GM23338 (cell line): Measurements from ENCODE around the gene RBM28. TPM values are rescaled to one million over a fixed set of nuclear protein-coding genes. Genes with fewer than 3 reads are reported as not detected.

Experiments used
- ATAC-seq: fragments of 200-7000 bp; cut with Tn5 transposase; 3 replicates; pipeline ENCODE4 v1.9.1; 2020
- DNase-seq: peaks from one replicate; pipeline ENCODE4 v3.0.0-alpha.2; 2015; ENCODE audit warnings: low spot score
- H2AFZ ChIP-seq: fragments of 200-600 bp; sonication (generic); 2 replicates; pipeline ENCODE4 v1.8.0; 2016; ENCODE audit warnings: antibody characterized with exemption, mild to moderate bottlenecking, moderate library complexity
- H3F3A ChIP-seq: fragments of 200-600 bp; sonication (generic); replicated peaks from 2 replicates; pipeline ENCODE4 v1.8.0; 2017; ENCODE audit warnings: antibody characterized with exemption, mixed run types, low read depth
- H3K27ac ChIP-seq: fragments of 200-600 bp; sonication (generic); 2 replicates; pipeline ENCODE4 v1.6.1; 2016; ENCODE audit warnings: low read depth
- H3K27me3 ChIP-seq: fragments of 200-600 bp; sonication (generic); 2 replicates; pipeline ENCODE4 v1.8.0; 2016; ENCODE audit warnings: mild to moderate bottlenecking, mixed run types, moderate library complexity; ENCODE audit not compliant: insufficient read depth
- H3K36me3 ChIP-seq: fragments of 200-600 bp; sonication (generic); 2 replicates; pipeline ENCODE4 v1.8.0; 2016; ENCODE audit warnings: mild to moderate bottlenecking; ENCODE audit not compliant: insufficient read depth
- H3K4me1 ChIP-seq: fragments of 200-600 bp; sonication (generic); 2 replicates; pipeline ENCODE4 v1.8.0; 2016; ENCODE audit warnings: mild to moderate bottlenecking, moderate library complexity; ENCODE audit not compliant: insufficient read depth
- H3K4me2 ChIP-seq: fragments of 200-600 bp; sonication (generic); 2 replicates; pipeline ENCODE4 v1.7.1; 2017; ENCODE audit warnings: mixed run types
- H3K4me3 ChIP-seq: fragments of 200-600 bp; sonication (generic); 2 replicates; pipeline ENCODE4 v1.6.1; 2016; ENCODE audit warnings: mixed run types
- H3K79me2 ChIP-seq: fragments of 200-600 bp; sonication (generic); replicated peaks from 2 replicates; pipeline ENCODE4 v1.8.0; 2017; ENCODE audit warnings: mild to moderate bottlenecking; ENCODE audit not compliant: insufficient read depth
- H3K9me2 ChIP-seq: fragments of 200-600 bp; sonication (generic); 2 replicates; pipeline ENCODE4 v1.8.0; 2017; ENCODE audit not compliant: insufficient read depth
- H4K20me1 ChIP-seq: fragments of 200-600 bp; sonication (generic); replicated peaks from 2 replicates; pipeline ENCODE4 v1.8.0; 2017; ENCODE audit warnings: mild to moderate bottlenecking; ENCODE audit not compliant: insufficient read depth
- H3K27ac Mint-ChIP-seq: 2 replicates; pipeline ENCODE4 v1.8.0; 2020; ENCODE audit warnings: inconsistent platforms, mild to moderate bottlenecking, moderate library complexity, mixed read lengths
- H3K27me3 Mint-ChIP-seq: 3 replicates; pipeline ENCODE4 v1.8.0; 2022; ENCODE audit warnings: low read depth, mild to moderate bottlenecking, moderate library complexity, mixed read lengths, inconsistent platforms; ENCODE audit not compliant: insufficient read depth, poor library complexity
- H3K36me3 Mint-ChIP-seq: 3 replicates; pipeline ENCODE4 v1.8.0; 2021; ENCODE audit warnings: low read depth, mild to moderate bottlenecking, inconsistent platforms, moderate library complexity, mixed read lengths
- H3K4me1 Mint-ChIP-seq: 3 replicates; pipeline ENCODE4 v1.8.0; 2020; ENCODE audit warnings: mild to moderate bottlenecking, inconsistent platforms, mixed read lengths
- H3K4me3 Mint-ChIP-seq: 3 replicates; pipeline ENCODE4 v1.8.0; 2021; ENCODE audit warnings: moderate library complexity, mild to moderate bottlenecking, inconsistent platforms, mixed read lengths
- H3K9me3 Mint-ChIP-seq: 3 replicates; pipeline ENCODE4 v1.8.0; 2020; ENCODE audit warnings: moderate library complexity, mild to moderate bottlenecking, inconsistent platforms, mixed read lengths
- ETS1 ChIP-seq: IDR thresholded peaks from 2 replicates; pipeline ENCODE4 v1.6.1; 2016; ENCODE audit warnings: antibody characterized with exemption
- EZH2 ChIP-seq: fragments of 200-600 bp; sonication (generic); IDR thresholded peaks from one replicate; pipeline ENCODE4 v1.8.0; 2017; ENCODE audit warnings: antibody characterized with exemption, mild to moderate bottlenecking, low read depth; ENCODE audit not compliant: unreplicated experiment
- JUNB ChIP-seq: IDR thresholded peaks from one replicate; pipeline ENCODE4 v1.6.1; 2016; ENCODE audit warnings: antibody characterized with exemption; ENCODE audit not compliant: unreplicated experiment
- ZNF114 ChIP-seq: fragments of 250-450 bp; sonication (Bioruptor Pico); IDR thresholded peaks from 2 replicates; pipeline ENCODE4 v1.5.0; 2020; ENCODE audit warnings: mild to moderate bottlenecking, moderate library complexity
- ZNF331 ChIP-seq: fragments of 250-450 bp; sonication (Bioruptor Pico); IDR thresholded peaks from 2 replicates; pipeline ENCODE4 v1.5.0; 2020; ENCODE audit warnings: low read depth, mild to moderate bottlenecking, moderate library complexity
- ZNF462 ChIP-seq: fragments of 250-450 bp; sonication (Bioruptor Pico); IDR thresholded peaks from 2 replicates; pipeline ENCODE4 v1.5.0; 2020; ENCODE audit warnings: mild to moderate bottlenecking, moderate library complexity
- polyA plus RNA-seq: library from polyadenylated mRNA; unstranded; fragments of >200 nt; fragmentation: Nextera tagmentation; extraction: Ambion mirVana; gene quantifications from 2 replicates; pipeline ENCODE4 v1.2.1, GENCODE V29; 2016
- total RNA-seq: library from RNA; depleted of rRNA; stranded (reverse); fragments of >200 nt; shearing (Covaris generic); gene quantifications from 2 replicates; pipeline ENCODE4 v1.2.3, GENCODE V29; 2014

Gene RBM28
- total and polyA plus RNA-seq, 2 experiments from 2014 or later, result 24.3 to 87.5 TPM

DNA sequence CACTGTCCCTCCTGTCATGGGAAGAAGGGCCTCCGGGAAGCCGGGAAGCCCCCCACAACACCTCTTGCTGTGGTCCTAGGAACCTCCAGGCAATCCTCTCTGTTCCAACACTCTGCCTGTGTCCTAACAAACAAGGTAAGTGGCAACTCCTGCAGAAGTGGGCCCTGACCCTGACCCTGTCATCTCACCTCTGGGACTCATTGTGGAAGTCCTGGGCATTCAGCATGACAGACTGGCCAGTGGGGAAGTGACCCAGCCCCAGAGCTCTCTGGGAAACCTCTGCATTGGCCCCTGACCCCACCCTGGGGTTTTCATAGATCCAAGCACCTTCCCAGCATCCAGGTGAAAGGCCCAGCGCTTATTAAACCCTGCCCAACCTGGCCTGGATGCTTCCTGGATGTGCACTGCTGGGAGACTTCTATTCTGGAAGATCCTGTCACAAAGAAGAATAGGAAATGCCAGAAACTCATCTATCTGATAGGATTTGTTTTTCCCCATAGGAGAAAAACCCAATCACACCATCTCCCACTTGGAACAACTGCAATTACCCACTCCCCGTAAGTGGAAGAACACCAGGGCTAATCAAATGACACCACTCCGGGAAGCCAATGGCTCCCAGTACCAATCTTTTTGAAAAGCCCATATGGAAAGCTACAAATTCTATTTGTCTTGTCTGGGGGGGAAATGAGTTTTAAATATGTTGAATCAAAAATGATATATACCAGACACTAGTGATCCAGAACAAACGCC is 78.4 kb downstream of the RBM28 start (continued):
- TF ChIP-seq ZNF462, result no peak

DNA sequence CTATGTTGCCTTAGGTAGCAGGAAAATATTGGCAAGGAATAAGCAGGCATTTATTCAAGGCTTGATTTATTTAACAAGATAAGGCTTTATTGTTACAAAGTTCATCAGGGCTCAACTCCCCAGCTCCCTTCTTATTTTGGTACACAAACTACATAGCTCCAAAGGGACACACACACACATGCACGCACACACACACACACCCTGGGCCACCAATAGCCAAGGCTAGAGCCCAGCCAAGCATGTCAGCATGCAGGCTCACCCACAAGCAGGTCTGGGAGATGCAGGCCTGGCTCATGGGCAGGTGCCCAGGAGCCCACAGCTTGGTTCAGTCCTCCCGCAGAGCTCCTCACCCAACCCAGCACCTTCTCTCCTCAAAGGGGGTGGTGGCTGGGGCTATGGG is 79.2 kb downstream of the RBM28 start:
- Histone ChIP-seq H3K4me1 (peaks cover 38% of the 10 kb centered on the region), H2AFZ (no peak overlapping the region), H3K4me2 (no peak overlapping the region), H3K79me2 (no peaks in the 10 kb centered on the region), H3K27ac (no peak overlapping the region), H3K27me3 (no peaks in the 10 kb centered on the region; the same call in 1 of the 2 replicates), H3K9me2 (peaks cover 2% of the 10 kb centered on the region; the same call in 1 of the 2 replicates), H3K36me3 (no peaks in the 10 kb centered on the region), H3K4me3 (no peak overlapping the region), H4K20me1 (no peaks in the 10 kb centered on the region), H3F3A (no peaks in the 10 kb centered on the region)
- Mint-ChIP-seq H3K4me3 (no peak overlapping the region), H3K9me3 (no peaks in the 10 kb centered on the region), H3K4me1 (peaks cover 51% of the 10 kb centered on the region), H3K27ac (no peak overlapping the region), H3K27me3 (peaks cover 31% of the 10 kb centered on the region), H3K36me3 (no peaks in the 10 kb centered on the region)
- DNase-seq, result no peak
- ATAC-seq, result no peak
- TF ChIP-seq ZNF331 (no peak), ZNF462 (no peak), ETS1 (no peak), ZNF114 (CRISPR knock-in tag) (no peak), JUNB (no peak), EZH2 (no peak)
